ENCODE results near the gene RDH14. TPM values are rescaled to one million over a fixed set of nuclear protein-coding genes. Genes with fewer than 3 reads are reported as not detected.

The RDH14 gene
- total RNA-seq, 1 experiment from 2014 or later, result 22.4 TPM

DNA sequence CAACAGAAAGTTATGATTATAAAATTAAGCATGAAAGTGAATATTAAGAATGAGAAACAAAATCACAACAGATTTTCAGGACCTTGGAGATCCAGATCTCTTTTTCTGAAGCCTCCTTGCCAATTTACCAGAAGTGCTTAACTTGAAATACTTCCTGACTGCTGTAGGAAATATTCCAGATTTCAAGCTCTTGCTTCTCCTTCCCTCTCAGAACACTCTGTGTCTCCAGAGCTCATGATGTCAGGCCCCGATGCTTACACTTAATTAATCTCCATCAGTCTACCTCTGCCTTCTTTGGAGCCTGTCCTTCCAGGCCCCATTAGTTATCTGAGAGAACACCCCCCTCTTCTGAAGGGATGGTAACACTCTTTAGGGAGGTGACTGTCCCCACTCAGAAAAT, 49.6 kb upstream of the RDH14 start:
- TF ChIP-seq, protein P1, sequence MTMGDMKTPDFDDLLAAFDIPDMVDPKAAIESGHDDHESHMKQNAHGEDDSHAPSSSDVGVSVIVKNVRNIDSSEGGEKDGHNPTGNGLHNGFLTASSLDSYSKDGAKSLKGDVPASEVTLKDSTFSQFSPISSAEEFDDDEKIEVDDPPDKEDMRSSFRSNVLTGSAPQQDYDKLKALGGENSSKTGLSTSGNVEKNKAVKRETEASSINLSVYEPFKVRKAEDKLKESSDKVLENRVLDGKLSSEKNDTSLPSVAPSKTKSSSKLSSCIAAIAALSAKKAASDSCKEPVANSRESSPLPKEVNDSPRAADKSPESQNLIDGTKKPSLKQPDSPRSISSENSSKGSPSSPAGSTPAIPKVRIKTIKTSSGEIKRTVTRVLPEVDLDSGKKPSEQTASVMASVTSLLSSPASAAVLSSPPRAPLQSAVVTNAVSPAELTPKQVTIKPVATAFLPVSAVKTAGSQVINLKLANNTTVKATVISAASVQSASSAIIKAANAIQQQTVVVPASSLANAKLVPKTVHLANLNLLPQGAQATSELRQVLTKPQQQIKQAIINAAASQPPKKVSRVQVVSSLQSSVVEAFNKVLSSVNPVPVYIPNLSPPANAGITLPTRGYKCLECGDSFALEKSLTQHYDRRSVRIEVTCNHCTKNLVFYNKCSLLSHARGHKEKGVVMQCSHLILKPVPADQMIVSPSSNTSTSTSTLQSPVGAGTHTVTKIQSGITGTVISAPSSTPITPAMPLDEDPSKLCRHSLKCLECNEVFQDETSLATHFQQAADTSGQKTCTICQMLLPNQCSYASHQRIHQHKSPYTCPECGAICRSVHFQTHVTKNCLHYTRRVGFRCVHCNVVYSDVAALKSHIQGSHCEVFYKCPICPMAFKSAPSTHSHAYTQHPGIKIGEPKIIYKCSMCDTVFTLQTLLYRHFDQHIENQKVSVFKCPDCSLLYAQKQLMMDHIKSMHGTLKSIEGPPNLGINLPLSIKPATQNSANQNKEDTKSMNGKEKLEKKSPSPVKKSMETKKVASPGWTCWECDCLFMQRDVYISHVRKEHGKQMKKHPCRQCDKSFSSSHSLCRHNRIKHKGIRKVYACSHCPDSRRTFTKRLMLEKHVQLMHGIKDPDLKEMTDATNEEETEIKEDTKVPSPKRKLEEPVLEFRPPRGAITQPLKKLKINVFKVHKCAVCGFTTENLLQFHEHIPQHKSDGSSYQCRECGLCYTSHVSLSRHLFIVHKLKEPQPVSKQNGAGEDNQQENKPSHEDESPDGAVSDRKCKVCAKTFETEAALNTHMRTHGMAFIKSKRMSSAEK (CRISPR knock-in tag; IDR thresholded peaks at IDR 0.05; ENCODE audit: borderline replicate concordance), result no peak
- TF ChIP-seq ZNF232 (CRISPR knock-in tag; IDR thresholded peaks at IDR 0.05) (no peak), OVOL2 (CRISPR knock-in tag; IDR thresholded peaks at IDR 0.05; ENCODE audit: borderline replicate concordance) (no peak)
- Mint-ChIP-seq H3K4me1 (no peaks in the 10 kb centered on the region; the same call in 1 of the 2 replicates), H3K36me3 (no peaks in the 10 kb centered on the region), H3K27me3 (ENCODE audit: low read depth) (no peaks in the 10 kb centered on the region), H3K4me3 (no peak overlapping the region), H3K27ac (no peak overlapping the region), H3K9me3 (no peaks in the 10 kb centered on the region)
- DNase-seq (ENCODE audit: low spot score) (no peak), ATAC-seq (no peak)
- CTCF ChIA-PET, result interaction anchor here (1.1 to 1.4 kb wide), 2 partner anchors 9 to 90 kb away, joined by 3 to 5 read pairs; no protein-coding TSS in a partner anchor
- POLR2A ChIA-PET, result no interaction called here

DNA sequence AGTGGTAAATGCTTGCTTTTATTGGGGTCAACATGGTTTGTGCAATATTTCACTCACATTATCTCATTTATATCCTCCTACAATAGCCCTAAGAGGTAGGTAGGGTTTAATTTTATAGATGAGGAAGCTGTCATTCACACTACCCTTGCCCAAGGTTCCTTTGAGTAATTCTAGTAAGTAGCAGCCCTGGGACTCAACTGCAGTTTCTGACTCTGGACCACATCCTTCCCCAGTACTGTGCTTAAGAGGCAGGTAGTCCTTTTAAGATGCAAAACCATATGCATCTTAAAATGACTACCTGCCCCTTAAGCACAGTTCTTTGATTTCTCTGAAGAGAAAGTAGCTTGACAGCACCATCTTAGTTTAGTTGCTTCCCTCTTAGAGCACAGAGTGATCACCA, 44.7 kb upstream of the RDH14 start:
- no peaks in the 10 kb centered on the region for H3K36me3 Mint-ChIP-seq

DNA sequence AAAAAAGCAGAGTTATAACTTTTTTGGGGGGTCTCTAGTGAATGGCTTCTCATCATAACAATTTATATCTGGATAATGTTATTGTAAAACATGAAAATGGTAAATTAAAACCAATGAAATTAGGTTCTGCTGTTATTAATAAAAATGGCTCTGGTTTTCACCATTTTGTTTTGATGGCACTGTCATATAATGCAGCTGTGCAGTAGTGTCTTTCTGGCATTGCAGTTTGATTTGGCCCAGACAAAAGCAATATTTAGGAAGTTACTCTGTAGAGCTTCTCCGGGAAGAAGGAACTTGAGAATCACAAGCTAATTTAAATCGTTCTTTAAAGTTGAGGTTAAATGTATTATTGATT, 44.1 kb upstream of the RDH14 start:
- Mint-ChIP-seq H3K4me3 (no peak overlapping the region), H3K36me3 (no peaks in the 10 kb centered on the region), H3K27ac (no peak overlapping the region), H3K9me3 (no peaks in the 10 kb centered on the region), H3K4me1 (no peaks in the 10 kb centered on the region), H3K27me3 (ENCODE audit: low read depth) (no peaks in the 10 kb centered on the region)
- ATAC-seq (no peak), DNase-seq (ENCODE audit: low spot score) (no peak)
- POLR2A ChIA-PET, result no interaction called here
- CTCF ChIA-PET, result no interaction called here
- TF ChIP-seq, protein P2, sequence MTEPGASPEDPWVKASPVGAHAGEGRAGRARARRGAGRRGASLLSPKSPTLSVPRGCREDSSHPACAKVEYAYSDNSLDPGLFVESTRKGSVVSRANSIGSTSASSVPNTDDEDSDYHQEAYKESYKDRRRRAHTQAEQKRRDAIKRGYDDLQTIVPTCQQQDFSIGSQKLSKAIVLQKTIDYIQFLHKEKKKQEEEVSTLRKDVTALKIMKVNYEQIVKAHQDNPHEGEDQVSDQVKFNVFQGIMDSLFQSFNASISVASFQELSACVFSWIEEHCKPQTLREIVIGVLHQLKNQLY (CRISPR knock-in tag; IDR thresholded peaks at IDR 0.05), result no peak
- TF ChIP-seq GABPB1 (CRISPR knock-in tag; IDR thresholded peaks at IDR 0.05), result no peak
- TF ChIP-seq, protein P3, sequence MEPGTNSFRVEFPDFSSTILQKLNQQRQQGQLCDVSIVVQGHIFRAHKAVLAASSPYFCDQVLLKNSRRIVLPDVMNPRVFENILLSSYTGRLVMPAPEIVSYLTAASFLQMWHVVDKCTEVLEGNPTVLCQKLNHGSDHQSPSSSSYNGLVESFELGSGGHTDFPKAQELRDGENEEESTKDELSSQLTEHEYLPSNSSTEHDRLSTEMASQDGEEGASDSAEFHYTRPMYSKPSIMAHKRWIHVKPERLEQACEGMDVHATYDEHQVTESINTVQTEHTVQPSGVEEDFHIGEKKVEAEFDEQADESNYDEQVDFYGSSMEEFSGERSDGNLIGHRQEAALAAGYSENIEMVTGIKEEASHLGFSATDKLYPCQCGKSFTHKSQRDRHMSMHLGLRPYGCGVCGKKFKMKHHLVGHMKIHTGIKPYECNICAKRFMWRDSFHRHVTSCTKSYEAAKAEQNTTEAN (CRISPR knock-in tag; IDR thresholded peaks at IDR 0.05), result no peak
- TF ChIP-seq ZNF263 (CRISPR knock-in tag; IDR thresholded peaks at IDR 0.05; ENCODE audit: low read depth), result no peak
- TF ChIP-seq, protein P4, sequence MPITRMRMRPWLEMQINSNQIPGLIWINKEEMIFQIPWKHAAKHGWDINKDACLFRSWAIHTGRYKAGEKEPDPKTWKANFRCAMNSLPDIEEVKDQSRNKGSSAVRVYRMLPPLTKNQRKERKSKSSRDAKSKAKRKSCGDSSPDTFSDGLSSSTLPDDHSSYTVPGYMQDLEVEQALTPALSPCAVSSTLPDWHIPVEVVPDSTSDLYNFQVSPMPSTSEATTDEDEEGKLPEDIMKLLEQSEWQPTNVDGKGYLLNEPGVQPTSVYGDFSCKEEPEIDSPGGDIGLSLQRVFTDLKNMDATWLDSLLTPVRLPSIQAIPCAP (CRISPR knock-in tag; IDR thresholded peaks at IDR 0.05), result no peak
- TF ChIP-seq, protein P5, sequence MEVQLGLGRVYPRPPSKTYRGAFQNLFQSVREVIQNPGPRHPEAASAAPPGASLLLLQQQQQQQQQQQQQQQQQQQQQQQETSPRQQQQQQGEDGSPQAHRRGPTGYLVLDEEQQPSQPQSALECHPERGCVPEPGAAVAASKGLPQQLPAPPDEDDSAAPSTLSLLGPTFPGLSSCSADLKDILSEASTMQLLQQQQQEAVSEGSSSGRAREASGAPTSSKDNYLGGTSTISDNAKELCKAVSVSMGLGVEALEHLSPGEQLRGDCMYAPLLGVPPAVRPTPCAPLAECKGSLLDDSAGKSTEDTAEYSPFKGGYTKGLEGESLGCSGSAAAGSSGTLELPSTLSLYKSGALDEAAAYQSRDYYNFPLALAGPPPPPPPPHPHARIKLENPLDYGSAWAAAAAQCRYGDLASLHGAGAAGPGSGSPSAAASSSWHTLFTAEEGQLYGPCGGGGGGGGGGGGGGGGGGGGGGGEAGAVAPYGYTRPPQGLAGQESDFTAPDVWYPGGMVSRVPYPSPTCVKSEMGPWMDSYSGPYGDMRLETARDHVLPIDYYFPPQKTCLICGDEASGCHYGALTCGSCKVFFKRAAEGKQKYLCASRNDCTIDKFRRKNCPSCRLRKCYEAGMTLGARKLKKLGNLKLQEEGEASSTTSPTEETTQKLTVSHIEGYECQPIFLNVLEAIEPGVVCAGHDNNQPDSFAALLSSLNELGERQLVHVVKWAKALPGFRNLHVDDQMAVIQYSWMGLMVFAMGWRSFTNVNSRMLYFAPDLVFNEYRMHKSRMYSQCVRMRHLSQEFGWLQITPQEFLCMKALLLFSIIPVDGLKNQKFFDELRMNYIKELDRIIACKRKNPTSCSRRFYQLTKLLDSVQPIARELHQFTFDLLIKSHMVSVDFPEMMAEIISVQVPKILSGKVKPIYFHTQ (CRISPR knock-in tag; IDR thresholded peaks at IDR 0.05), result no peak
- TF ChIP-seq NFATC4 (CRISPR knock-in tag; IDR thresholded peaks at IDR 0.05), result no peak
- no peak for TF ChIP-seq GRHL2 (CRISPR knock-in tag; IDR thresholded peaks at IDR 0.05; ENCODE audit: insufficient replicate concordance, severe bottlenecking)
- TF ChIP-seq, protein P6, sequence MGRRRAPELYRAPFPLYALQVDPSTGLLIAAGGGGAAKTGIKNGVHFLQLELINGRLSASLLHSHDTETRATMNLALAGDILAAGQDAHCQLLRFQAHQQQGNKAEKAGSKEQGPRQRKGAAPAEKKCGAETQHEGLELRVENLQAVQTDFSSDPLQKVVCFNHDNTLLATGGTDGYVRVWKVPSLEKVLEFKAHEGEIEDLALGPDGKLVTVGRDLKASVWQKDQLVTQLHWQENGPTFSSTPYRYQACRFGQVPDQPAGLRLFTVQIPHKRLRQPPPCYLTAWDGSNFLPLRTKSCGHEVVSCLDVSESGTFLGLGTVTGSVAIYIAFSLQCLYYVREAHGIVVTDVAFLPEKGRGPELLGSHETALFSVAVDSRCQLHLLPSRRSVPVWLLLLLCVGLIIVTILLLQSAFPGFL (CRISPR knock-in tag; IDR thresholded peaks at IDR 0.05; ENCODE audit: borderline replicate concordance), result no peak

More for the DNA sequence above, 44.7 kb upstream of the RDH14 start:
- DNase-seq (ENCODE audit: low spot score) (no peak), ATAC-seq (no peak)
- Mint-ChIP-seq H3K9me3 (no peaks in the 10 kb centered on the region), H3K27ac (no peak overlapping the region), H3K4me1 (no peaks in the 10 kb centered on the region), H3K27me3 (ENCODE audit: low read depth) (no peaks in the 10 kb centered on the region), H3K4me3 (no peak overlapping the region)
- ChIA-PET CTCF (no interaction called here), POLR2A (no interaction called here)
- no peak for TF ChIP-seq NR2C2 (CRISPR knock-in tag; IDR thresholded peaks at IDR 0.05)
- no peak for TF ChIP-seq ZNF671 (CRISPR knock-in tag; IDR thresholded peaks at IDR 0.05)
- TF ChIP-seq, protein P7, sequence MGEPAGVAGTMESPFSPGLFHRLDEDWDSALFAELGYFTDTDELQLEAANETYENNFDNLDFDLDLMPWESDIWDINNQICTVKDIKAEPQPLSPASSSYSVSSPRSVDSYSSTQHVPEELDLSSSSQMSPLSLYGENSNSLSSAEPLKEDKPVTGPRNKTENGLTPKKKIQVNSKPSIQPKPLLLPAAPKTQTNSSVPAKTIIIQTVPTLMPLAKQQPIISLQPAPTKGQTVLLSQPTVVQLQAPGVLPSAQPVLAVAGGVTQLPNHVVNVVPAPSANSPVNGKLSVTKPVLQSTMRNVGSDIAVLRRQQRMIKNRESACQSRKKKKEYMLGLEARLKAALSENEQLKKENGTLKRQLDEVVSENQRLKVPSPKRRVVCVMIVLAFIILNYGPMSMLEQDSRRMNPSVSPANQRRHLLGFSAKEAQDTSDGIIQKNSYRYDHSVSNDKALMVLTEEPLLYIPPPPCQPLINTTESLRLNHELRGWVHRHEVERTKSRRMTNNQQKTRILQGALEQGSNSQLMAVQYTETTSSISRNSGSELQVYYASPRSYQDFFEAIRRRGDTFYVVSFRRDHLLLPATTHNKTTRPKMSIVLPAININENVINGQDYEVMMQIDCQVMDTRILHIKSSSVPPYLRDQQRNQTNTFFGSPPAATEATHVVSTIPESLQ (CRISPR knock-in tag; IDR thresholded peaks at IDR 0.05), result no peak

All from WTC11 (cell line).